HL-60 (cell line): ENCODE data around the gene AXL.

Source experiments
- POLR2AphosphoS5 ChIP-seq: IDR thresholded peaks from 2 replicates; pipeline ENCODE4 v1.6.1; 2012; ENCODE audit warnings: low read depth
- SPI1 ChIP-seq: IDR thresholded peaks from 2 replicates; pipeline ENCODE4 v1.6.1; 2012; ENCODE audit warnings: low read depth, mild to moderate bottlenecking, borderline replicate concordance
- TF ChIP-seq, protein P1 (sequence below): IDR thresholded peaks from one replicate; pipeline ENCODE4 v1.5.1; 2011; ENCODE audit warnings: low read length, control low read depth, inconsistent platforms; ENCODE audit not compliant: insufficient read depth

- TF ChIP-seq, protein P1, sequence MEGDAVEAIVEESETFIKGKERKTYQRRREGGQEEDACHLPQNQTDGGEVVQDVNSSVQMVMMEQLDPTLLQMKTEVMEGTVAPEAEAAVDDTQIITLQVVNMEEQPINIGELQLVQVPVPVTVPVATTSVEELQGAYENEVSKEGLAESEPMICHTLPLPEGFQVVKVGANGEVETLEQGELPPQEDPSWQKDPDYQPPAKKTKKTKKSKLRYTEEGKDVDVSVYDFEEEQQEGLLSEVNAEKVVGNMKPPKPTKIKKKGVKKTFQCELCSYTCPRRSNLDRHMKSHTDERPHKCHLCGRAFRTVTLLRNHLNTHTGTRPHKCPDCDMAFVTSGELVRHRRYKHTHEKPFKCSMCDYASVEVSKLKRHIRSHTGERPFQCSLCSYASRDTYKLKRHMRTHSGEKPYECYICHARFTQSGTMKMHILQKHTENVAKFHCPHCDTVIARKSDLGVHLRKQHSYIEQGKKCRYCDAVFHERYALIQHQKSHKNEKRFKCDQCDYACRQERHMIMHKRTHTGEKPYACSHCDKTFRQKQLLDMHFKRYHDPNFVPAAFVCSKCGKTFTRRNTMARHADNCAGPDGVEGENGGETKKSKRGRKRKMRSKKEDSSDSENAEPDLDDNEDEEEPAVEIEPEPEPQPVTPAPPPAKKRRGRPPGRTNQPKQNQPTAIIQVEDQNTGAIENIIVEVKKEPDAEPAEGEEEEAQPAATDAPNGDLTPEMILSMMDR = no peak
- TF ChIP-seq SPI1 (no peak), POLR2AphosphoS5 (no peak)
These were observed 4.9 kb upstream of the AXL start for GRCh38 chr19:41214161-41214560.
